Stimulated activated naive CD8-positive, alpha-beta T cell treated with anti-CD3 and anti-CD28 coated beads, Interleukin-15, amount 100 ng/mL, for 72 hours (primary cell): ENCODE measurements around the gene TRIP12.
"Not testable (repeated sequence)": the region's sequence is repeated elsewhere in the genome, so short reads cannot be mapped to it uniquely, and the experiment has no call there.

ENCODE experiments used
- ATAC-seq: fragments of 150-1000 bp; cut with Tn5 transposase; 2 replicates; pipeline ENCODE4 v1.10.0; 2021; ENCODE audit warnings: mild to moderate bottlenecking, moderate library complexity
- DNase-seq, 2 donors: peaks; one replicate each; pipeline ENCODE4 v3.0.0; 2021 to 2022
- H3K27ac Mint-ChIP-seq, 2 donors: one replicate each; pipeline ENCODE4 v1.8.0; 2022; ENCODE audit warnings: mild to moderate bottlenecking in 2 of 2, mixed read lengths in 2 of 2, moderate library complexity in 2 of 2
- H3K27me3 Mint-ChIP-seq: one replicate; pipeline ENCODE4 v1.8.0; 2022; ENCODE audit warnings: mixed read lengths
- H3K4me1 Mint-ChIP-seq: one replicate; pipeline ENCODE4 v1.8.0; 2022; ENCODE audit warnings: mild to moderate bottlenecking, mixed read lengths
- H3K4me3 Mint-ChIP-seq, 2 donors: one replicate each; pipeline ENCODE4 v1.8.0; 2022; ENCODE audit warnings: mild to moderate bottlenecking in 2 of 2, mixed read lengths in 2 of 2, moderate library complexity in 1 of 2
- H3K9me3 Mint-ChIP-seq, 2 donors: one replicate each; pipeline ENCODE4 v1.8.0; 2022; ENCODE audit warnings: mixed read lengths in 2 of 2

The TRIP12 gene

DNA sequence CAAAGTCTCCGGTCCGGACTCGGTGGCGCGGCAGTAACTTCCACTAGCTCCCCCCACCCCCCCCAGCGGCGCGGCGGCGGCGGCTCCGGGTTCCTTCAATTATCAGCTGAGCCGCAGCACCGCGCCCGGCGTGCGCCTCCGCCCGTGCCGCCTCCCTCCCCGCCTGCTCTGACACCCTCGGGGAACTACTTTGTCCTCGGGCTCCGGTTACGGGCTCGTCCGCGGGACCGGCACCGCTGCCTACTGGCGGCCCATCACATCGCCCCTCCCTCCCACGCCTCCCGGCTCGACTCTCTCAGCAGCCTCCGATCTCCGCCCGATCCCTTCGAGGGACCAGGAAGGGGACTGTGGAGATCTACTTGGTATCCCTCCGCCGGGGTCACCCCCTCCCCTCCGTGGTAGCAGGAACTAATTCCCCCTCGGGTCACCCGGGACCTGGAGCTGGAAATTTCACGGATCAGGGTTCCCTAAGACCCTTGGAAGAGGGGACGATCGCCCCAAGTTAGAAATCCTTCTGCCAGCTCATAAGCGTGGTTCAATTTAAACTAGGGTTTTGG lies at the start of gene TRIP12:
TSS of gene TRIP12 (minus strand) at position 118 of the 557 bp plus-strand sequence. CDS start 41,930 bp downstream, outside the sequence.
- peaks cover 42% of the 10 kb centered on the region for H3K4me1 Mint-ChIP-seq
- H3K27ac Mint-ChIP-seq = peak within 1 kb of the TSS; percentile 99 to 100
- H3K27me3 Mint-ChIP-seq = no peaks in the 10 kb centered on the region
- ATAC-seq = peak; percentile 88
- peaks cover 0 to 8% of the 10 kb centered on the region in 2 donors for H3K9me3 Mint-ChIP-seq
- H3K4me3 Mint-ChIP-seq = peak within 1 kb of the TSS; percentile 96 to 98
- peak; percentile 93 to 94 for DNase-seq

DNA sequence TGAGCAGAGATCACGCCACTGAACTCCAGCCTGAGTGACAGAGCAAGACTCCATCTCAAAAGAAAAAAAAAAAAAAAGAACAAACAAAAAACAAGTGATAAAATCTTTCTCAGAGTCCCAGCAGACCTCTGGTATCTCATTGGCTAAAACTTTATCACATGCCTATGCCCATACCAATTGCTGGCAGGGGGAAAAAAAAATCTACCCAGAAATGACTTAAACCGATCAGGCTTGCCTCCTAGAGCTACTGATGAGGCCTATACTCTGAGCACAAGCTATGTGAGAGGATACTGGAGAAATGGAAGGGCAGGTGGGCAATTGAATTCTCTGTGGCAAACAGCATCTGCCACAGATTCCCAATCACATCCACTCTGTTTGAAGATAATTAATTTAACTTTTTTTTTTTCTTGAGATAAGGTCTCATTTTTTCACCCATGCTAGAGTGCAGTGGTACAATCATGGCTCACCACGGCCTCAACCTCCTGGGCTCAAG lies 49.5 kb upstream of the TRIP12 start:
- H3K4me3 Mint-ChIP-seq = no peak overlapping the region
- DNase-seq (no peak), ATAC-seq (no peak)
- H3K27ac Mint-ChIP-seq = no peak overlapping the region
- no peaks in the 10 kb centered on the region for H3K4me1 Mint-ChIP-seq
- no peaks in the 10 kb centered on the region for H3K9me3 Mint-ChIP-seq
- H3K27me3 Mint-ChIP-seq = no peaks in the 10 kb centered on the region

DNA sequence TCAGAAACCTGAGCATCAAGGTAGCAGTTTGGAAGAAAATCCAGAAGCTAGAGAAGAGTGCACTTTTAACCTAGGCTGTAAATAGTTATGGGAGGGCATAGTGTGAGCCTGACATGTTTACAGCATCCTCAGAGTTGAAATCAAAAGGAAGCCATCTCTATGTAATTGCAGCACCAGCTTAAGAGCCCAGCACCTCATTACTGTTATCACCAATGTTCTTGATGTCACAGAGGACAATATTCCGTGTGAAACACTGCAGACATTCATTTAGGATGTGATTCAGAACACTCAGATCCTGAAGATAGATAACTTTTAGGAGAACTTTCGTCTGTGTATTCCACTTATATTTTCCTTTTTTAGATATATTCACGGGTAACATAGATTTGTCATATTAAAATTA lies 48.6 kb upstream of the TRIP12 start:
- Mint-ChIP-seq H3K27me3 (no peaks in the 10 kb centered on the region), H3K4me1 (no peaks in the 10 kb centered on the region), H3K9me3 (no peaks in the 10 kb centered on the region), H3K4me3 (no peak overlapping the region), H3K27ac (no peak overlapping the region)
- DNase-seq = no peak
- no peak for ATAC-seq

DNA sequence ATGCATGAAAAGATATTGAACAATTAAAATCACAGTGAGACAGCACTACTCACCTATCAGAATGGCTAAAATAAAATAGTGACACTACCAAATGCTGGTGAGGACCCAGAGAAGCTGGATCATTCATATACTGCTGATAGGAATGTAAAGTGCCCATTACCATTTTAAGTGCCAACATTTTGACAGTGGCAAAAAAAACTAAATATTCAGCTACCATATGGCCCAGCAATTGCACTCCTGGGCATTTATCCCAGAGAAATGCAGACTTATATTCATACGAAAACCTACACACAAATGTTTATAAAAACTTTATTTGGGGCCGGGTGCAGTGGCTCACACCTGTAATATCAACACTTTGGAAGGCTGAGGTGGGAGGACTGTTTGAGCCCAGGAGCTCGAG lies 48.1 kb upstream of the TRIP12 start:
- DNase-seq (no peak), ATAC-seq (no peak)
- Mint-ChIP-seq H3K27ac (no peak overlapping the region), H3K4me1 (no peaks in the 10 kb centered on the region), H3K27me3 (no peaks in the 10 kb centered on the region), H3K4me3 (no peak overlapping the region), H3K9me3 (no peaks in the 10 kb centered on the region)

- H3K9me3 Mint-ChIP-seq, H3K27me3 Mint-ChIP-seq, ATAC-seq, H3K27ac Mint-ChIP-seq, DNase-seq, H3K4me1 Mint-ChIP-seq, H3K4me3 Mint-ChIP-seq: not testable (repeated sequence)
Measured at GRCh38 chr2:229963596-229963995, 41.8 kb upstream of the TRIP12 start.

DNA sequence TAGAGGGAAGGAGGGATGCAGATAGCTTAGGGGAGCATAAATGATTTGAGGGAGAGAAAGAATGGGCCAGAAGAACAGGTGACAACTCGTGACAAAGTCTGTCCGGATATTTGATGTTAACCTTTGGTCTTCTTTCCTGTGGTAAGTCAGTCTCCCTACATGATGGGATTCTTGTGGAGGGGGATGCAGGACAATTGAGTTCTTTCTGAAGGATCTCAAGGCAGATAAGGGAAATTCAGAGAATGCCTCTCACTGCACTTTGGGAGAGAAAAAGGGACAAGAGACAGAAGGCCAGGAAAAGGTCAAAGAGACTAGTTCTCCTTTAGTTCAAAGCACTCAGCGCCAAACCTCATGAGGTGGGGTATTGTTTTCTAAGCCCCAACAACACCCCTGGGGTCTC lies 34.7 kb upstream of the TRIP12 start:
- Mint-ChIP-seq H3K4me3 (no peak overlapping the region), H3K27ac (no peak overlapping the region), H3K27me3 (no peaks in the 10 kb centered on the region), H3K4me1 (no peaks in the 10 kb centered on the region), H3K9me3 (no peaks in the 10 kb centered on the region)
- DNase-seq (no peak), ATAC-seq (no peak)

- no peaks in the 10 kb centered on the region for H3K9me3 Mint-ChIP-seq
- no peak for DNase-seq
Measured at GRCh38 chr2:229955663-229956062, 33.9 kb upstream of the TRIP12 start.

DNA sequence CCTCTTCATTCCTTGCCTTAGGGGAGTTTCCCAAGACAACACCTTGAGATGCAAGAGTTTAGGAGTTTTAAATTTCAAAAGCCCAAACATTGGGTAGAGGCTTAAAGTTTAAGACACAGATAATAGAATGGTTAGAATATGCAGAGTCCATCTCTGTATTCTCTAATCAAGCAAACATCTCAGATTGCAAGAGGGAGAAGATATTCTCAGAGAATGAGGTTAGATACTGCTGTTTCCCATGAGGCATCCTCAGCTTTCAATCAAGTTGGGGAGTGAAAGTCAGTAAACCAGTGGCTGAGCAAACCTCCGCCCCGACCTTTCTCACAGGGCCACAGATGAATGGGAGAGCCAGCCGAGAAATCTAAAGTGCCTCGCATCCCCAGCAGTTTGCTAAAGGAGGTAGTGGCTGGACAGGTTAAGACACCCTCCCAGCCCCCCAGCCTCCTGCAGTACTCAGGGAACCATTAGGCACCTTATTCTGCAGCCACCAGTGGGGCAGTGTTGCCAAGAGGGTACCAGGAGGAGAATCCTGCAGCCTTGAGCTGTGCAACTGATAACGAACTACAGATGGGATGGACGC lies 30.5 kb upstream of the TRIP12 start:
- Mint-ChIP-seq H3K27ac (no peak overlapping the region), H3K4me3 (no peak overlapping the region)
- DNase-seq = no peak

More at GRCh38 chr2:229955663-229956062, 33.9 kb upstream of the TRIP12 start:
- Mint-ChIP-seq H3K4me3 (no peak overlapping the region), H3K27ac (no peak overlapping the region), H3K4me1 (no peaks in the 10 kb centered on the region), H3K27me3 (no peaks in the 10 kb centered on the region)
- ATAC-seq = no peak

DNA sequence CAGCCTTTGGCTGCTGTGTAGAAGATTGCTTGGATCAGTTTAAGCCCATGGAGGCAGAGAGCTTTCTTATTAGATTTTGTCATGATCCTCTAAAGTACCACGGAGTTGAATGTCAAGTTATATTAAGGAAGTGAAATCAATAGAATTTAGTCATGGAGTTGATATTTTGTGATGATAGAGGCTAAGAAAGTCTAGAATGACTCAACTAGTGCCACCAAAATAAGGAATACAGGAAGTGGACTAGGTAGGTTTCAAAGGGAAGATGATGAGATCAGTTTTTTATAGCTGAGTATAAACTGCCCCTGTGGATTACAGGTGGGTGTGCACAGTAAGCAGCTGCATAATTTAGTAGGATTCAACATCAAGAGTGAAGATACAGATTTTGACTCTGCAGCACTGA lies 25.7 kb upstream of the TRIP12 start:
- DNase-seq (no peak), ATAC-seq (peak; percentile 52)
- Mint-ChIP-seq H3K27ac (no peak overlapping the region), H3K9me3 (no peaks in the 10 kb centered on the region), H3K27me3 (no peaks in the 10 kb centered on the region), H3K4me1 (peaks cover 16% of the 10 kb centered on the region), H3K4me3 (no peak overlapping the region)

More for the DNA sequence above, 30.5 kb upstream of the TRIP12 start:
- Mint-ChIP-seq H3K27me3 (no peaks in the 10 kb centered on the region), H3K9me3 (no peaks in the 10 kb centered on the region), H3K4me1 (peaks cover 5% of the 10 kb centered on the region)
- no peak for ATAC-seq

DNA sequence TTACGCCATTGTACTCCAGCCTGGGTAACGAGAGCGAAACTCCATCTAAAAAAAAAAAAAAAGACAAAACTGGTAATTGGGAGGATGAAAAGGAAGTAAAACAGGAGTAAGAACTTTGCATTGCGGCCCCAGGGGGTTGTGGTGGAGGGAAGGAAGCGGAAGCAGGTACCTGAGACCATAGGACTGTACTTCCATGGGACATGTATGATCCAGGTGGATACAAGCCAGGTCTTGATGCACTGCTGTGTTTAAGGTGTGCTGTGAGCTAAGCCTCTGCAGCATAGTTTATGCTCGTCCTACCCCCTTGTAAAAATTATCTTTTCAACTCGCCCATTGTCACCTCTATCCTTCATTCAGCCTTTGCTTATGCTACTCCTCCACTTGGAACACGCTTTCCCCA lies 24.2 kb upstream of the TRIP12 start:
- no peak overlapping the region for H3K4me3 Mint-ChIP-seq
- ATAC-seq = no peak
- H3K27ac Mint-ChIP-seq = no peak overlapping the region
- H3K27me3 Mint-ChIP-seq = no peaks in the 10 kb centered on the region
- H3K4me1 Mint-ChIP-seq = peaks cover 16% of the 10 kb centered on the region
- DNase-seq = no peak
- H3K9me3 Mint-ChIP-seq = no peaks in the 10 kb centered on the region

- peak overlapping the region in 1 of 2 donors; percentile 48 for H3K27ac Mint-ChIP-seq
- peaks cover 16% of the 10 kb centered on the region for H3K4me1 Mint-ChIP-seq
- no peak overlapping the region for H3K4me3 Mint-ChIP-seq
- ATAC-seq (no peak), DNase-seq (no peak)
- no peaks in the 10 kb centered on the region for H3K27me3 Mint-ChIP-seq
- no peaks in the 10 kb centered on the region for H3K9me3 Mint-ChIP-seq
Measured at GRCh38 chr2:229943770-229944449, 22.1 kb upstream of the TRIP12 start.

- no peak for DNase-seq
- H3K9me3 Mint-ChIP-seq = no peaks in the 10 kb centered on the region
- no peak overlapping the region for H3K4me3 Mint-ChIP-seq
- no peak for ATAC-seq
- H3K4me1 Mint-ChIP-seq = peaks cover 16% of the 10 kb centered on the region
- no peaks in the 10 kb centered on the region for H3K27me3 Mint-ChIP-seq
- H3K27ac Mint-ChIP-seq = no peak overlapping the region
Measured at GRCh38 chr2:229943171-229943570, 21.4 kb upstream of the TRIP12 start.

- DNase-seq (no peak), ATAC-seq (no peak)
- Mint-ChIP-seq H3K27me3 (no peaks in the 10 kb centered on the region), H3K4me3 (no peak overlapping the region), H3K9me3 (no peaks in the 10 kb centered on the region), H3K27ac (no peak overlapping the region), H3K4me1 (peaks cover 14% of the 10 kb centered on the region)
Measured at GRCh38 chr2:229942671-229943070, 20.9 kb upstream of the TRIP12 start.

DNA sequence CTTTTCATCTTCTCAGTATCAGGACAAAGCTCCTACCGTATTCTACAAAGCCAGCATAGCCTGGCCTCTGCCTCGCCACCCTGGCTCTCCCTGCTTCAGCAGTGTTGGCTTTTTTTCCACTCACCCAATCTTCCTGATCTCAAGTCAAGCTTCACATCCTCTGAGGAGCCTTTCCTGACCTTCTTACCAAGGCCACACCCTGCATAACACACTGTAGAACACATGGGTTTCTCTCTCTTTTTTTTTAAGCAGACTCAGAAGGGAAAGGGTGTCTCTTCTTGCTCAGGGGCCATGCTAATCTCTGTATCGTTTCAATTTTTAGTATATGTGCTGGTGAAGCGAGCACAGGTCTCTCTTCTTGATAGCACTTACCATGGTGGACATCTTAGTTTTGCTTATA lies 15.7 kb upstream of the TRIP12 start:
- H3K4me3 Mint-ChIP-seq = no peak overlapping the region
- no peak for DNase-seq
- no peaks in the 10 kb centered on the region for H3K27me3 Mint-ChIP-seq
- no peak for ATAC-seq
- no peaks in the 10 kb centered on the region for H3K4me1 Mint-ChIP-seq
- no peaks in the 10 kb centered on the region for H3K9me3 Mint-ChIP-seq
- H3K27ac Mint-ChIP-seq = no peak overlapping the region

- no peak overlapping the region for H3K27ac Mint-ChIP-seq
- no peak overlapping the region for H3K4me3 Mint-ChIP-seq
- no peak for ATAC-seq
- no peaks in the 10 kb centered on the region for H3K27me3 Mint-ChIP-seq
- H3K4me1 Mint-ChIP-seq = peaks cover 18% of the 10 kb centered on the region
- no peak for DNase-seq
- no peaks in the 10 kb centered on the region for H3K9me3 Mint-ChIP-seq
Measured at GRCh38 chr2:229931241-229931640, 9.4 kb upstream of the TRIP12 start.

DNA sequence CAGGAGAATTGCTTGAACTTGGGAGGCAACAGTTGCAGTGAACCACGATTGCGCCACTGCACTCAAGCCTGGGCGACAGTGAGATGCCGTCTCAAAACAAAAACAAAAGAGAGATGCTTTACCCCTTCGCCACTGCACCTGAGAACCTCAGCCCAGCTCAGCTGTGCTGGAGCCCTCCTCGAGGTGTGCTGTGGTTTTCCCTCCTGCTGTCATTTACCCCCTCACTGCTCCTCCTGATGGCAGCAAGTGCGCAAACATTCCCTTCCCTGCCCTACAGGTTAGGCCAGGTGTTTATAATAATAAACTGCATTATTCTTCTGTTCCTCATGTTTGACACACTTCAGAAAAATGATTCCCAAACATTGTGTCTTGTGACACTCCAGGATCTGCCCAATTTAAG lies 8.8 kb upstream of the TRIP12 start:
- no peak for ATAC-seq

More for the DNA sequence above, 8.8 kb upstream of the TRIP12 start:
- Mint-ChIP-seq H3K4me3 (no peak overlapping the region), H3K4me1 (peaks cover 18% of the 10 kb centered on the region), H3K27me3 (no peaks in the 10 kb centered on the region), H3K27ac (peak overlapping the region in 1 of 2 donors; percentile 65), H3K9me3 (no peaks in the 10 kb centered on the region)
- no peak for DNase-seq
